ENCODE measurements around the gene PKDCC.
"Not testable (repeated sequence)": the region's sequence is repeated elsewhere in the genome, so short reads cannot be mapped to it uniquely, and the experiment has no call there.

The PKDCC gene

DNA sequence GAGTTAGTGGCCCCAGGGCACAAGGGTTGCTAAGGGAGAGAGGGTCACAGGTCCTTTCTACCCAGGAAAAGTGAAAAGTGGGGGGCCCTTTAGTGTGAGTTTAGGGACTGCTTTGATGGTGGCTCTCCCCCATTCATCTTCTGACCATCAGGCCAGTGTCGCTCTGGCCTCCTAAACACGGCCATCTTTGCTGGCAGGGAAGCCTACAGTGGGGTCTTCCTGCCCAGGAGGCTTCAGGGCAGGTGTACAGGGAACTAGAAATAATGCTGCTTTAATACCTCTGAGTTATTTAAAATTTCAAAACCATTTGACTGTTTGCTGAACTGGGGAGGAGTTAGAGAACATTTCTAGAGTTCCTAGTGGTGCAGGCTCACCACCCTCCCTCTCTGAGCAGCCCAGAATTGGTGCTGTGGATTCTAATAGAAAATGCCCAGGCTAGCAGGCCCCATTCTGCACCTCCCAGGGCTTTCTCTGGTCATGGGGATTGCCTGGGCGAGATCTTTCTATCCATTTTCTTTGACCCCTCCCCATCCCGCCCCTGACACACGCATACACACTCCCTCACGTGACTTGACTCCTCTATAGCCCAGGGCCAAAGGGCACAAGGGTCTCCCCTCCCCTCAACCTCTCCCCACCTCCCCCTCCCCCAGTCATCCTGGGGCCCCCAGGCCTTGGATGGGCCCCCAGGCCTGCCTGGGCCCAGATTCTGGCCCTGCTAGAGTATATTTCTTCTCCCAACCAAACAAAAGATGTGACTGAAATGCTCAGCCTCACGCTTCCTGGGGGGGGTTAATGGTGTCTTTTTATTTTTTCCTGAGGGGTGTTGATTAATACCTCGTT, 3.1 kb downstream of the PKDCC start:
- no peak for DNase-seq

DNA sequence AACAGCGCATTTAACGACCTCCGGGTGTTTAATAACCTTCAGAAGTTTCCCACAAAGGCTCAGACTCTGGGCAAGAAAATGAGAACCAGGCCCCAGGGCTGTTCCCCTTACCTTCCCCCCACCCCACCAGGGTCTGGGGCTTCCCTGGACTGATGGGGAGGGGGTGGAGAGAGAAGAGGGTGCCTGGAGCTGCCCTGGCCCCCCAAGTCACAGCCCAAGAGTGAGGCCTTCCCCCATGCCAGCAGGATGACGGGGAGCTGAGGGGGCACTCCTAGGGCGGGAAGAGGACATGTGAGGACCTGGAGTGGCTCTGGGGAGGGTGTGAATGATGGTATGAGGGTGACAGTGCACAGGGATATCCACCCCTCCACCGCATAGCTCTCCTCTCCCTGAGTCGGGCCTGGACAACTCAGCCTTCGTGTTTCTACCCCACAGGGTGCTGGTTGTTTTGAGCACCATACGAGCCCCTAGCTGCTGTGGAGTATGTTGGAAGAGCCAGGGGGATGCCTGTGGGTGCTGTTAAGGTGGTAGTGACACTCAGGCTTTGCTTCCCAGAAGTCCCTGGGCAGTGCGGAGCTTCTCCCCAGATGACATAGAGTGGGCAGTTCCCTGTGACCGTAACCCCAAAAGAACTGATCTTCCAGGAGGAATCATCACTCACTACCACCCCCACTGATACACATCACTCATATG, 3.9 kb downstream of the PKDCC start:
- DNase-seq: no peak

DNA sequence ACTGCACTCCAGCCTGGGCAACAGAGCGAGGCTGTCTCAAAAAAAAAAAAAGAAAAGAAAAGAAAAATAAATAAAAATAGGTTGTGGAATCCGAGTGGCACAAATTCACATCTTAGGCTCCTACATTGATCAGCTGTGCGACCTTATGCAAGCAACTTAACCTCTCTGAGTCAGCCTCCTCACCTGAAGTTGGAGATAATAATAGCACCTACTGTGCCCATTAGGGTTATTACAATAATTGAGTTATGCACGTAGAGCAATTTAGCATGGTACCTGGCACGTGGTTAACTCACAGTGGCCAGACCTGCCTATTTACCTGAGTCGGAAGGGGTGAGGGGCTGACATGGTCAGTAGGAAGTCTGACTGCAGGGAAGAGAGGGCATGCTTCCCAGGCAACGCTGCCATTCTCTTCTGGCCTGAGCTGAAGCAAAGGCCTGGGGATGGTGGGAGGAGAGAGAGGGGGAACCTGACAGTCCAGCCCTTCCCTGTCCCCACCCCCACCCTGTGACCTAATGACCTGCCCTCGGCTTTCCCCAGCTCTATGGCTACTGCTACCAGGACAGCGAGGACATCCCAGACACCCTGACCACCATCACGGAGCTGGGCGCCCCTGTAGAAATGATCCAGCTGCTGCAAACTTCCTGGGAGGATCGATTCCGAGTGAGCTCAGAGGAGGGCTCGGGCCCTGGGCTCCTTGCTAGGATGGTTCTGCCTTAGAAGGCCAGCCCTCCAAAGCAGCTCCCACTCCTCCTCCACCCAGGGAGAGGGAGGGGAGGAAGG, 5.1 kb downstream of the PKDCC start:
- DNase-seq: no peak

DNA sequence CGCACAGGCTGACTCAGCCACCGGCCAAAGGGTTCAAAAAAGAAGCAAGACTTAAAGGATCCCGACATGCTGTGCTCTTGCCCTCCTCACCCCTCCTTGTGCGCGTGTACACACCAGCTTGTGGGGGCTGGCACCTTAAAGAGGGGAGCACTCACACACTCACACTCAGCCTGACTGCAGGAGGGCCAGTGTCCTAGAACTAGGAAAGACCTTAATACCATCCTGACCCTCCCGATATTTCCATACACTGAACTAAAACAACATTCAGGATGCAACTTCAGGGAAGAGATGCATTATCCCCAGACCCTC, 5.6 kb downstream of the PKDCC start:
- DNase-seq: no peak

DNA sequence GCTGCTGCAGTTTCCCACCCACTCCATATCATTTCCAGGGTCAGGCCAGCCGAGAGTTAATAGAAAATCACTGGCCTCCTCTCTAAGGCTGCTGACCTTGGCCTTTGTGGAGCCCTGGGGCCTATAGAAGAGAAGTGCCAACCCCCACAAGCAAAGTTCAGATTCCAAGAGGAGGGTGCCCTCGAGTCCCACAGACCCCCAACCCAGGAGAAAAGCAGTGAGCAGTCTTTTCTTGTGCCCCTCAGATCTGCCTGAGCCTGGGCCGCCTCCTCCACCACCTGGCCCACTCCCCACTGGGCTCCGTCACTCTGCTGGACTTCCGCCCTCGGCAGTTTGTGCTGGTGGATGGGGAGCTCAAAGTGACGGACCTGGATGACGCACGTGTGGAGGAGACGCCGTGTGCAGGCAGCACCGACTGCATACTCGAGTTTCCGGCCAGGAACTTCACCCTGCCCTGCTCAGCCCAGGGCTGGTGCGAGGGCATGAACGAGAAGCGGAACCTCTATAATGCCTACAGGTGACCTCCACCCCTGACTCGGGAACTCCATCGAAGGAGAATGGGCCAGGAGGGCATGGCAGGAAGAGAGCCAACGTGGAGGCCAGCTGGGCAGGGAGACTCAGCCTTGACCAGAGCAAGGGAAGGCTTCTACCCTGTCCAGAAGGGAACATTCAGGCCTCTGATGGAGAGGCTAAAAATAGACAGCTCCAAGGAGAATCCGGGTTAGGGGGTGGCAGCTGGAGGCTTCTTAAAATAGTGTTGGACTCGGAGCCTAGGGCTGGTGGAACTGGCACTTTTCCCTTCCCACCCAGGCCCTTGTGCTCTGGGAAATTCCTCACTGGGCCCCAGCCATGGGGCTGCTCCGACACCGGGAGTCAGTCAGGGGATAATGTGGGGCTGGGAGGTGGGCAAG, 6.2 kb downstream of the PKDCC start:
- no peak for DNase-seq

DNA sequence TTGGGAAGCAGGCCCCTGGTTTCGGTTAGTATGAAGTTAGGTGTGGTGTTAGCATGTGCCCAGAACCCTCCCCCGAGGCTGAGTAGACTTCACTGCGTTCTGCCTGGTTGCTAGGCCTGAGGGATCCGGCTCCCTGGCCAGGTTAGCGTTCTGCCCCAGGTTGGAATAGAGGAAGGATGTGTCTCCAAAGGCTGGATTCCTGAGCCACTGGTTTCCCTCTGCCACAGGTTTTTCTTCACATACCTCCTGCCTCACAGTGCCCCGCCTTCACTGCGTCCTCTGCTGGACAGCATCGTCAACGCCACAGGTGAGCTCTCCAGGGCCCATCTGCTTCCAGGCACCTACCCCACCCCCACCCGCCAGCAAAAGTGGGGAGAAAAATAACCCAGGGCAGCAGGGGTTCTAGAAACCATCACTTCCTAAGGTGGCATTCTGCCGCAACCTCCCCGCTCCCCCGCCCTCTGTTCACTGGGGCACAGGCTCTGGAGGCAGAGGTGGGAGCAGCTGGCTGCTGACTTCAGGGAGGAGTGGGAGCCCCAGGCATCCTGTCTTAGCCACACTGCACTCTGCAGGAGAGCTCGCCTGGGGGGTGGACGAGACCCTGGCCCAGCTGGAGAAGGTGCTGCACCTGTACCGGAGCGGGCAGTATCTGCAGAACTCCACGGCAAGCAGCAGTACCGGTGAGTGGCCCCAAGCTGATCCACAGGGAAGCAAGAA, 7.1 kb downstream of the PKDCC start:
- no peak for DNase-seq

DNA sequence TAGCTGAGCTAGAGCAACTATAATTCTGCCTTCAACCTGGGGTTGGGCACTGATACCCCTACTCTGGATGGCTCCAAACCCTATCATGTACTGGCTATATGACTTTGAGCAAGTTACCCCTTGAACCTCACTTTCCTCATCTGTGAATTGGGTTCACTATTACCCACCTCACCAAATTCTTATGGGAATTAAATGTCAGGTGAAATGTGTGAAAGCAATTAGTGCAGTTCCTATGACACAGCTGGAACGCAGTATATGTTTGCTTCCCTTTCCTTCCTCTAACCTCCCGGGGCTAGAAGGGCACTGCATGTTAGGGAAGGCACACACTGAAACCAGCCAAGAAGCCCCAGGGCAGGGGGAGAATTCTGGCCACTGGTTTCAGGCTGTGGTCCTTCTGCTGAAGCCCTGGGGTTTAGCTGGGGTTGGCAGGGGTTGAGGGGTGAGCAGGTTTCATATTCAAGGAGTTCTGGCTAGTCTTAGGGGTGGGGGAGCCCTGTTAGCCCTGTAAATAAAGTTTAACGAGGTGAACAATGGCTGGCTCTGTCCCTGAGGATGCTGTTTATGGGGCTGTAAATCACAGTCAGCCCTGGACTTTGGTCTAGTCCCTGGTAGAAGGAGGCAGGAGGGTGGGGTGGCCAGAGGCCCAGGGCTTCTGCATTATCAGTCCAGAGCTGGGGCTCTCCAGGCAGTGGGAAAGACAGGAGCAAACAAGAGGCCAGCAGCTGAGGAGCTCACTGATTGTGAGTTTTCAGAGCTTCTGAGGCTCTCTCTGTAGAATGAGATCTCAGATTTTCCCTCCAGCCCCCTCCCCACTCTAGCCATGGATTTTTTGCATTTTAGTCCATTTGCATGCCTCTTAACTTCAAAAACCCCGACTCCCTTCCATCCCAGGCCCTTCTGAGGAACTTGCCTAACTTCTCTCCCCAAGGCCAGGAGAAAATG, 8.0 kb downstream of the PKDCC start:
- DNase-seq: no peak

DNA sequence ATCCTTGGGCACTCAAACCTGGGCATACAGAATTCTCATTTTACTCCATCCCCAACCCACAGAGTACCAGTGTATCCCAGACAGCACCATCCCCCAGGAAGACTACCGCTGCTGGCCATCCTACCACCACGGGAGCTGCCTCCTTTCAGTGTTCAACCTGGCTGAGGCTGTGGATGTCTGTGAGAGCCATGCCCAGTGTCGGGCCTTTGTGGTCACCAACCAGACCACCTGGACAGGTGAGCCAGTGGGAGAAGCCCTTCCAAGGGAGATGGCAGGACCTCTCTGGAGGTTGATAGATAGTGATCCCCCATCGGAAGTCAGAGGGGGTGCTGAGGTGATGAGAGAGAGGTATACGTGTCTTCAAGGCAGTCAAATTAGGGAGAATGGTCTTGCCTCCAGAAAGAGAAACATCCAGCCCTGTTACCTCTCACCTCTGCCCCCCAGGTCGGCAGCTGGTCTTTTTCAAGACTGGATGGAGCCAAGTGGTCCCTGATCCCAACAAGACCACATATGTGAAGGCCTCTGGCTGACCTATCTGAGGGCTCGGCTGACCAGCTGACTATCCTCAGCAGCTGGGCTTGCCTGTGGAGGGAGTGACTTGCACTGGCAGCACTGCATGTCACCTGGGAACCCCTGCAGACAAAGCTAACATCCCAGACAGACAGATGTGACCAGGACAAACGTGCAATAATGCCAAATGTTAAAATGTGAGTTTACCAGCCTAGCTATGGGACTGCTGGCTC, 9.5 kb downstream of the PKDCC start:
- no peak for DNase-seq

DNA sequence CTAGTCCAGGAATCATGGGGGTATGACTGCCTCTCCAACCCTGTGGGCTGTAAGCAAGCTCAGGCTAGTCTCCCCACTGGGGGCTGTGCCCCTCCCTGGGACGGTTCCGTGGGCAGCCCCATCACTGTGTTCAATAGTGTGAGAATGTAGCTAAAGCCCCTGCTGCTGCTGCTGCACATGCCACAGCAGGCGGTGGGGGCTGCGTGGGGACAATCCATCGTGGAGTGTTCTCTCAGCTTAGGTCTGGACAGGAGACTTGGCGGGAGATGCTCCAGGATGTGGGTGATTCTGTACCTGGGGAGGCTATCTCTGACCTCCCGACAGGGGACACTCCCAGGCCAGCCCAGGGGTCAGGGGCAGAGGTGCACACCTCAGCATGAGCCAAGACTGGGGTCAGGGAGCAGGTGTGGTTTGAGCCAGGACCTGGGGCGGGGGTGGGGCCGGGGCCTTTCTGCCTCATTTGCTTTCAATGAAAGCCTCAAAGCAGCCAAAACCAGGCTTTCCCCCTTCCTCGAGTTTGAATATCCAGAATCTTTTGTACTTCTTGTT, 10.2 kb downstream of the PKDCC start:
- DNase-seq: no peak

DNA sequence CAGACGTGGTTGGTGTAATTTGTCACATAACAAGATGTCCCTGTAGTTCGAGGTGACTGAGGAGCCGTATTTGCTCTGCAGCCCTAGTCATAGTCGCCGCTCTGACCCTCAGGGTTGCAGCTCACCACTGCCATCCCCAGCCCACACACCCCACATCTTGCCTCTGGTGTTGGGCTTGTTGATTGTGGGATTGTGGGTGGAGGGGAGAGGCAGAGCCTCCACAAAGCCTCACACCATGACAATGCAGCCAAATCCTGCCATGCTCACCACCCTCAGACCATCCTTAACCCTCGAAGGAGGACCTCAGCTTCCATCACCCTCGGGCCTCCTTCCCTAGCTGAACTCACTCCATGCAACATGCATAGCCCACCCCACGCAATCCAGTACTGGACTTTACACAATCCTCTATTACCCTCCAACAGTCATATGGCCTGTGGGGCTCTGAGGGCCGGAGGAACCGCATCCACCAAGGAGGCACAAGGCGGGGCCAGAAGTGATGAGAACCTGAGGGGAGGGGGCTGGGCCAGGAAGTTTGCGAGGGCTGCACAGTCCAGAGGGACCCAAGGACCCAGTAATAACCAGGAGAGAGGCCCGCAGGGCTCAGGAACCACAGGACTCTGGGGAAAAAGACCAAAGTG, 11.6 kb downstream of the PKDCC start:
- no peak for DNase-seq

DNA sequence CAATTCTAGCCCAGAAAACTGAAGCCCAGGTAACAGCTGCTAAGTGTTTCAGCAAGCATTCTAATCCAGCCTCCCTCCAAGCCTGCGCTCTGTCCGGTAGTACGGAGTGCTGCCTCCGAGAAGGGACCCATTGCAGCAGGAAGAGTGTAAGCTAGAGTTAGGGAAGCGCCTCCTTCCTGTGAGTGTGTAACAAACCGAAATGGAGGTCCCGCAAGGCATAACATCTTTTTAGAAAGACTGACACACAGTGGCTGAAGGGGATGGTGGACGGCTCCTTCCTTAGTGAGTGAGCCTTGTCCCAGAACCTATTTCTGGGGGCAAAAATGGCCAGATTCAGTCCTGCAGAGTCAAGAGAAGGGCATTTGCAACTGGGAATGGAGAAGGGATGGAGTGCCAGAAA, 12.2 kb downstream of the PKDCC start:
- DNase-seq: no peak

DNA sequence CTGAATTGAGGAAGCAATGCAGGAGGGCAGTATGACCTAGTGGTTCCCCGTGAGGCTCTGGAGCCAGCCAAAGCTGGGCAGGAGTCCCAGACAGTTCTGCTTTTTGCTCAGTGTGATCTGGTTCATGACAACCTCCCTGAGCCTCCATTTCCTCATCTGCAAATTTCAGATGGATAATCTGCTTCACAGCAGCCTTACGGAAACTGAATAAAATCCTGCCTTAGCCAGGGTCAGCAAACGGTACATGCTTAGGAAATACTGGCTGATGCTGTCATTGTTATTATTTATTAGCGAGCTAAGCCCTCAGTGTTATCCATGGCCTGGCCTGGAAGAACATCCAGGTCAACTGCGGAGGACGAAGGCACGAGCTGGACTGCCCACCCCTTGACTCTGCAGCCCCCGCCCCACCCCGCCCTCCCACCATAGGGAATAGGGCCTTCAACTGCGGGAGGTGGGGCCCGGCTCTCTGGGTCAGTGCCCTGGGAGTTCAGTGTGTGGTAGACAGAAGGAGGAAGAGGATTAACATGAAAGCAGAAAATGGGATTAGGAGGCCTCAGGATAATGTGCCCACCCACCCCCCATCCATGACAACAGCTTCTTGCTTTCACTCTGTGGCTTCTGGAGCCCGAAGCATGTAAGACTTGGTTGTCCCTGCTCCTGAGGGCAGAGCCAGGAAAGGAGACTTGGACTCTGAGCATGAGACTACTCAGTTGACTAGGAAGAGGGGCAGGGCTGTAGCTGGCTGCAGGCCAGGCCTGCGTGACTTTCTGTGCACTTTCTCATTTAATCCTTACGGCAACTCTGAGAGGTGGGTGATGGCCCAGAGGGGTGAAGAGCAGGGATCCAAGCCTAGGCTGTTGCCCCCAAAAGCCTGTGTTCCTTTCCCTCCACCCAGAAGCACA, 13.1 kb downstream of the PKDCC start:
- no peak for DNase-seq

DNA sequence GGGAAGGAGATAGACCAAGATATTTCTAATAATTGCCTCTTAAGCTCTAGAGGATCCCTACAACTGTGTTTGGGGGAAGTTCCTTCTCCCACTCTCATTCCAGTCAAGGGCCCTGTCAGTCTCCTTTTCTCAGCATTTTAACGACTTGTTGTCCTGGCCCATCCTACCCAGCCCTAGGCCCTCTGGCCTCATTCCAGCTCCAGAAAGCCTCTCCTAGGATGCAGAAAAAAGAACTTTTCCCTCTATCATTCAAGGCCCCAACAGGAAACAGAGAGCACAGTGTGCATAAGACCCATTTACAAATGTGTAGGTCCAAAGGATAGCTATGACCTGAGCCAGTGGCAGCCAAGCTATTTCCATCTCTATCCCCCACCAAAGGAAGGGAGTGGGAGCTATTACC, 14.0 kb downstream of the PKDCC start:
- DNase-seq: no peak

DNA sequence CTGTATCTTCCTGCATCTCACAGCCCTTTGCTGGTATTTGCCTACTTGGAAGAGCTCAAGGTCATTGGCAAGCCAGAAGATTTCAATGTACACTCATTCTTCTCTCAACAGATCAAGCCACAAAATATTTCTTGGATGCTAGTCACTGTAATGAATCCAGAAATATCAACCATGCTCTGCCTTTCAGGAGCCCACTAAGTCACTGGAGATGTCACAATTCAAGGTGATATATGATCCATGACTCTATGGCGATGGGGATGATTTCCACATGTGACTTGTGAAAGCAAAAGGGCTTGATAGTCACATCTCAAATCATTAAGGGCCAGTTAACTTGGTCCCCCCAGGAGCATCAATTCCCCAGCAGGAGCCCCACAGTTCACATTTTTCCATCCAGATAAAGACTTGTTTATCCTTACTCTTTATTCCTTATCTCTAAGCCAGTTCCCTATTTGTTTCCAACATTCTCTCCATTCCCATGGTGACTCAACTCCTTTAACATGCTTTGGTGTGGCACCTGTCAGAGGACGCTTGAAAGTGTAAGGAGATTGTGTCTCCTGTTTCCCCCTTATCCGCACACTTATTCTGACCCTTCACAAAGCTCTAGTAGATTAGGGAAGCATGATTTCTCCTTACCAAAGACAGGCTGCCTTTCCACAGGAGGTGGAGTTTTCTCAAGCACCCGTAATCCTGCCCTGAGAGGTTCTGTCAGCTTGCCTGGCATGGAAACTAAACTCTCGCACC, 15.8 kb downstream of the PKDCC start:
- no peak for DNase-seq

DNA sequence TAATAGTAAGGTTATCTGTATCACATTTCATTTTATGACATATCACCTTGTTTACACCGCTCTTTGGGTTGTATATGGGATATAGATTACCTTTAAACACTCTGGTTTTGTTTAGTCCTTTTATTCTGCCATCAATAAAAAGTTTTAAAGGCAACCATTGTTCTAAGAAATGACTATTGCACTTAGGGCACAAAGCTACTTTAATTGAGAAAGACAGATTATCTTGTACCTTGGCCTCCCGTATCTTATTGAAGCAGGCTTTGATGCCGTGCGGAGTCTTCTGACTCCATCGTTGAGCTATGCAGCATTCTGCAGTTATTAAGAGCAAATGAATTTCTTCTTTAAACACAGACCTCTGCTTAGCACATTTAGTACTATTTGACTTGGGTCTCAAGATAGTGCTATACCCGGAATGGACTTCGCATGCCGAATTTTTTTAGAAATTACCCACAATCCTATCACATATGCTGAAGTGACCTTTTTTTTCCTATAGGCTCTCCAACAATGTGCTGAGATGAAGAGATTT, 16.7 kb downstream of the PKDCC start:
- DNase-seq: no peak

DNA sequence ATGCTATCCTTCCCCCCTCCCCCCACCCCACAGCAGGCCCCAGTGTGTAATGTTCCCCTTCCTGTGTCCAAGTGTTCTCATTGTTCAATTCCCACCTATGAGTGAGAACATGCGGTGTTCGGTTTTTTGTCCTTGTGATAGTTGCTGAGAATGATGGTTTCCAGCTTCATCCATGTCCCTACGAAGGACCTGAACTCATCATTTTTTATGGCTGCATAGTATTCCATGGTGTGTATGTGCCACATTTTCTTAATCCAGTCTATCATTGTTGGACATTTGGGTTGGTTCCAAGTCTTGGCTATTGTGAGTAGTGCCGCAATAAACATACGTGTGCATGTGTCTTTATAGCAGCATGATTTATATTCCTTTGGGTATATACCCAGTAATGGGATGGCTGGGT, 17.9 kb downstream of the PKDCC start:
- not testable (repeated sequence) for DNase-seq

DNA sequence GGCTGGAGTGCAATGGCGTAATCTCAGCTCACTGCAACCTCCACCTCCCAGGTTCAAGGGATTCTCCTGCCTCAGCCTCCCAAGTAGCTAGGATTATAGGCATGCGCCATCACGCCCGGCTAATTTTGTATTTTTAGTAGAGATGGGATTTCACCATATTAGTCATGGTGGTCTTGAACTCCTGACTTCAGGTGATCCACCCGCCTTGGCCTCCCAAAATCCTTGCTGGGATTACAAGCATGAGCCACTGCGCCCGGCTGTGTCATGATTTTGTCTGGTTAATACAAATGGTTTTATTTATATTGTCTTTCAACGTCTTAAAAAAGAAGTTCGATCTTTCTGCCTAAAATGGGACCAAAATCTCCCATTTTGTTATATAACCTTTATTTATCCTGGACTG, 19.2 kb downstream of the PKDCC start:
- DNase-seq: not testable (repeated sequence)

Data from right hindlimb (tissue), 1 donor.